Neural cell (in vitro differentiated cells): Measurements from ENCODE around the gene KMT2D. TPM values are rescaled to one million over a fixed set of nuclear protein-coding genes. Genes with fewer than 3 reads are reported as not detected.

Experiments
- H2AFZ ChIP-seq: fragments of 200-600, 300-800 bp; sonication (generic), shearing (Covaris generic); 2 replicates; pipeline ENCODE4 v1.6.0; 2014; ENCODE audit warnings: low read depth, mild to moderate bottlenecking, antibody characterized with exemption, low read length, moderate library complexity
- H3F3A ChIP-seq: fragments of 200-600 bp; shearing (Covaris generic); 2 replicates; pipeline ENCODE4 v1.6.1; 2016; ENCODE audit warnings: mild to moderate bottlenecking, moderate library complexity, mixed read lengths, antibody characterized with exemption, low read length; ENCODE audit not compliant: insufficient read depth, poor library complexity, severe bottlenecking
- H3K27ac ChIP-seq: fragments of 200-600, 300-800 bp; sonication (generic), shearing (Covaris generic); 2 replicates; pipeline ENCODE4 v1.5.1; 2014; ENCODE audit warnings: mild to moderate bottlenecking, low read length, moderate library complexity
- H3K27me3 ChIP-seq: fragments of 300-800, 200-600 bp; sonication (generic), shearing (Covaris generic); 2 replicates; pipeline ENCODE4 v1.6.0; 2014; ENCODE audit warnings: mild to moderate bottlenecking, low read depth, low read length, moderate library complexity; ENCODE audit not compliant: insufficient read depth
- H3K36me3 ChIP-seq: fragments of 300-800, 200-600 bp; sonication (generic), shearing (Covaris generic); 2 replicates; pipeline ENCODE4 v1.5.1; 2014; ENCODE audit warnings: mild to moderate bottlenecking, antibody characterized with exemption, low read length, moderate library complexity; ENCODE audit not compliant: insufficient read depth
- H3K4me2 ChIP-seq: fragments of 300-800, 200-600 bp; sonication (generic), shearing (Covaris generic); 2 replicates; pipeline ENCODE4 v1.6.0; 2014; ENCODE audit warnings: mild to moderate bottlenecking, low read length
- H3K4me3 ChIP-seq: fragments of 300-800, 200-600 bp; sonication (generic), shearing (Covaris generic); 2 replicates; pipeline ENCODE4 v1.5.1; 2014; ENCODE audit warnings: mild to moderate bottlenecking, low read length, moderate library complexity
- H3K79me2 ChIP-seq: fragments of 200-600 bp; shearing (Covaris generic); replicated peaks from 2 replicates; pipeline ENCODE4 v1.6.0; 2014; ENCODE audit warnings: mild to moderate bottlenecking, low read length, moderate library complexity; ENCODE audit not compliant: insufficient read depth
- H3K9ac ChIP-seq: fragments of 300-800, 200-600 bp; sonication (generic), shearing (Covaris generic); 2 replicates; pipeline ENCODE4 v1.6.1; 2016; ENCODE audit warnings: mild to moderate bottlenecking, low read length, mixed read lengths
- H3K9me2 ChIP-seq: fragments of 200-600 bp; shearing (Covaris generic); 2 replicates; pipeline ENCODE4 v1.6.1; 2016; ENCODE audit warnings: mild to moderate bottlenecking, low read length, mixed read lengths; ENCODE audit not compliant: insufficient read depth
- H3K9me3 ChIP-seq: fragments of 200-600, 300-800 bp; sonication (generic), shearing (Covaris generic); 2 replicates; pipeline ENCODE4 v1.6.1; 2016; ENCODE audit warnings: mild to moderate bottlenecking, mixed run types, low read length, moderate library complexity, mixed read lengths
- H4K20me1 ChIP-seq: fragments of 200-600 bp; shearing (Covaris generic); 2 replicates; pipeline ENCODE4 v1.6.1; 2016; ENCODE audit warnings: mild to moderate bottlenecking, mixed run types; ENCODE audit not compliant: insufficient read depth
- EP300 ChIP-seq: fragments of 450-650 bp; conservative IDR thresholded peaks from 2 replicates; pipeline ENCODE4 v1.6.1; 2014; ENCODE audit warnings: antibody characterized with exemption, mild to moderate bottlenecking, moderate library complexity; ENCODE audit not compliant: poor library complexity, severe bottlenecking
- EZH2 ChIP-seq: fragments of 200-600, 300-800 bp; shearing (Covaris generic), sonication (generic); IDR thresholded peaks from 2 replicates; pipeline ENCODE4 v1.6.1; 2014; ENCODE audit warnings: antibody characterized with exemption, low read length, borderline replicate concordance, mild to moderate bottlenecking; ENCODE audit not compliant: insufficient read depth, poor library complexity, severe bottlenecking
- MXI1 ChIP-seq: fragments of 450-650 bp; conservative IDR thresholded peaks from 2 replicates; pipeline ENCODE4 v1.6.1; 2014; ENCODE audit warnings: antibody characterized with exemption, mild to moderate bottlenecking; ENCODE audit not compliant: poor library complexity, severe bottlenecking
- POLR2AphosphoS5 ChIP-seq: IDR thresholded peaks from 2 replicates; pipeline ENCODE4 v1.6.1; 2012
- RAD21 ChIP-seq: fragments of 450-650 bp; conservative IDR thresholded peaks from 2 replicates; pipeline ENCODE4 v1.6.1; 2014; ENCODE audit warnings: antibody characterized with exemption, mild to moderate bottlenecking, moderate library complexity
- SMC3 ChIP-seq: fragments of 450-650 bp; conservative IDR thresholded peaks from 2 replicates; pipeline ENCODE4 v1.6.1; 2014; ENCODE audit warnings: antibody characterized with exemption, mild to moderate bottlenecking, moderate library complexity; ENCODE audit not compliant: poor library complexity
- TAF1 ChIP-seq: IDR thresholded peaks from 2 replicates; pipeline ENCODE4 v1.6.1; 2012; ENCODE audit warnings: low read depth
- polyA plus RNA-seq: library from polyadenylated mRNA; depleted of rRNA; stranded (reverse); fragments of >200 nt; gene quantifications from 2 replicates; pipeline ENCODE4 v1.2.3, GENCODE V29; 2014
- TF ChIP-seq, protein P1 (sequence below): fragments of 450-650 bp; IDR thresholded peaks from 2 replicates; pipeline ENCODE4 v1.5.1; 2014; ENCODE audit warnings: antibody characterized with exemption, mild to moderate bottlenecking, moderate library complexity; ENCODE audit not compliant: poor library complexity, severe bottlenecking
- TF ChIP-seq, protein P2 (sequence below): IDR thresholded peaks from 2 replicates; pipeline ENCODE4 v1.6.1; 2012; ENCODE audit warnings: borderline replicate concordance

Gene KMT2D
- polyA plus RNA-seq, 1 donor from 2014 or later = 15.8 TPM

DNA sequence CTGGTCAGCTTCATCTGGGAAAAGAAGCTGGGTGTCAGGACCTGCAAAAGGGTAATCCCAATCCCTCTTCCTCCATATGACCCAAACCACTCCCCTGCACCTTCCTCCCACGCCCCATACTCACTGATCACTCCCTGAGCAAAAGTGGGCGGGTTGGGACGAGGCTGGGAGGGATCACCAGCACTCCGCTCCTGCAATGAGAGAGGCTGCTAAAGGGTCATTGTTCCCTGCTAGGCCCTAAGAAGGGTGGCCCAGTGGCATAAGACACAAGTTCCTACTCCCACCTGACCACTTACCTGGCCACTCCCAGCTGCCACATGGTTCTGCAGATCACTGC lies 26.3 kb downstream of the KMT2D start:
- no peak for TF ChIP-seq TAF1
- TF ChIP-seq, protein P1, sequence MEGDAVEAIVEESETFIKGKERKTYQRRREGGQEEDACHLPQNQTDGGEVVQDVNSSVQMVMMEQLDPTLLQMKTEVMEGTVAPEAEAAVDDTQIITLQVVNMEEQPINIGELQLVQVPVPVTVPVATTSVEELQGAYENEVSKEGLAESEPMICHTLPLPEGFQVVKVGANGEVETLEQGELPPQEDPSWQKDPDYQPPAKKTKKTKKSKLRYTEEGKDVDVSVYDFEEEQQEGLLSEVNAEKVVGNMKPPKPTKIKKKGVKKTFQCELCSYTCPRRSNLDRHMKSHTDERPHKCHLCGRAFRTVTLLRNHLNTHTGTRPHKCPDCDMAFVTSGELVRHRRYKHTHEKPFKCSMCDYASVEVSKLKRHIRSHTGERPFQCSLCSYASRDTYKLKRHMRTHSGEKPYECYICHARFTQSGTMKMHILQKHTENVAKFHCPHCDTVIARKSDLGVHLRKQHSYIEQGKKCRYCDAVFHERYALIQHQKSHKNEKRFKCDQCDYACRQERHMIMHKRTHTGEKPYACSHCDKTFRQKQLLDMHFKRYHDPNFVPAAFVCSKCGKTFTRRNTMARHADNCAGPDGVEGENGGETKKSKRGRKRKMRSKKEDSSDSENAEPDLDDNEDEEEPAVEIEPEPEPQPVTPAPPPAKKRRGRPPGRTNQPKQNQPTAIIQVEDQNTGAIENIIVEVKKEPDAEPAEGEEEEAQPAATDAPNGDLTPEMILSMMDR = no peak
- TF ChIP-seq RAD21 = no peak
- no peak for TF ChIP-seq SMC3
- TF ChIP-seq EP300 = no peak
- no peak for TF ChIP-seq MXI1
- TF ChIP-seq, protein P2, sequence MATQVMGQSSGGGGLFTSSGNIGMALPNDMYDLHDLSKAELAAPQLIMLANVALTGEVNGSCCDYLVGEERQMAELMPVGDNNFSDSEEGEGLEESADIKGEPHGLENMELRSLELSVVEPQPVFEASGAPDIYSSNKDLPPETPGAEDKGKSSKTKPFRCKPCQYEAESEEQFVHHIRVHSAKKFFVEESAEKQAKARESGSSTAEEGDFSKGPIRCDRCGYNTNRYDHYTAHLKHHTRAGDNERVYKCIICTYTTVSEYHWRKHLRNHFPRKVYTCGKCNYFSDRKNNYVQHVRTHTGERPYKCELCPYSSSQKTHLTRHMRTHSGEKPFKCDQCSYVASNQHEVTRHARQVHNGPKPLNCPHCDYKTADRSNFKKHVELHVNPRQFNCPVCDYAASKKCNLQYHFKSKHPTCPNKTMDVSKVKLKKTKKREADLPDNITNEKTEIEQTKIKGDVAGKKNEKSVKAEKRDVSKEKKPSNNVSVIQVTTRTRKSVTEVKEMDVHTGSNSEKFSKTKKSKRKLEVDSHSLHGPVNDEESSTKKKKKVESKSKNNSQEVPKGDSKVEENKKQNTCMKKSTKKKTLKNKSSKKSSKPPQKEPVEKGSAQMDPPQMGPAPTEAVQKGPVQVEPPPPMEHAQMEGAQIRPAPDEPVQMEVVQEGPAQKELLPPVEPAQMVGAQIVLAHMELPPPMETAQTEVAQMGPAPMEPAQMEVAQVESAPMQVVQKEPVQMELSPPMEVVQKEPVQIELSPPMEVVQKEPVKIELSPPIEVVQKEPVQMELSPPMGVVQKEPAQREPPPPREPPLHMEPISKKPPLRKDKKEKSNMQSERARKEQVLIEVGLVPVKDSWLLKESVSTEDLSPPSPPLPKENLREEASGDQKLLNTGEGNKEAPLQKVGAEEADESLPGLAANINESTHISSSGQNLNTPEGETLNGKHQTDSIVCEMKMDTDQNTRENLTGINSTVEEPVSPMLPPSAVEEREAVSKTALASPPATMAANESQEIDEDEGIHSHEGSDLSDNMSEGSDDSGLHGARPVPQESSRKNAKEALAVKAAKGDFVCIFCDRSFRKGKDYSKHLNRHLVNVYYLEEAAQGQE = no peak
- no peak for TF ChIP-seq POLR2AphosphoS5
- no peak for TF ChIP-seq EZH2
- H3F3A ChIP-seq = no peaks in the 10 kb centered on the region
- H3K4me2 ChIP-seq = no peak overlapping the region
- H2AFZ ChIP-seq = no peak overlapping the region
- no peak overlapping the region for H3K27ac ChIP-seq
- H3K36me3 ChIP-seq = no peaks in the 10 kb centered on the region
- H3K79me2 ChIP-seq = no peaks in the 10 kb centered on the region
- H3K9me2 ChIP-seq = no peaks in the 10 kb centered on the region
- H3K9ac ChIP-seq = no peak overlapping the region
- H4K20me1 ChIP-seq = no peaks in the 10 kb centered on the region
- no peaks in the 10 kb centered on the region for H3K27me3 ChIP-seq
- H3K9me3 ChIP-seq = no peaks in the 10 kb centered on the region
- no peak overlapping the region for H3K4me3 ChIP-seq

DNA sequence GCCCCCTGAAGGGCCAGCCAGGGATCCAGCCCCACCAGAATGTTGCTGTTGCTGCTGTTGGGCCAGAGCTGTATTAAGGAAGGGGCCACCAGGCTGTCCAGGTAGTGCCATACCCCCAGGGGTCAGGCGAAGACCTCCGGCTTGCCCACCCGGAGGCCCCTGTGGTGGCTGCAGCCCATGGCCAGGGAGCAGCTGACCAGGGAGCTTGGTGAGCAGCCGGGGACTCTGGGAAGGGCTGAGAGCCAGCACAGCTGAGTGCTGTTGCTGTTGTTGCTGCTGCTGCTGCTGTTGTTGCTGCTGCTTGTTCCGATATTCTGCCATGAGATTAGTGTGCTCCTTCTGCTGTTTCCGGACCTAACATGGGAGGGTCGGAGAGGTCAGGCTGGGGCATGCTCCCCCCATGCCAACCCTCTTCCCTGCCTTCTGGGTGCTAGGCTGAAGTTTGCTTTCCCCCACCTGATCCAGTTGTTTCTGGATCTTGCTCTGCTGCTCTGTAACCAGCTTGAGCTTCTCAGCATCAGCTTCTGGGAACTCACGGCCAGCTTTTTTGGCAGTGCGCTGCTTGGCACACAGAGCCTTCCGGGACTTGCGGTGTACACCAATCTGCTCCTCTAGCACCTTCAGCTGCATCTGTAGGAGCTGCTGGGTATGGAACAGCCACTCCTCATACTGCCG lies 26.8 kb downstream of the KMT2D start:
- Histone ChIP-seq H4K20me1 (no peaks in the 10 kb centered on the region), H3K27ac (no peak overlapping the region), H3K36me3 (no peaks in the 10 kb centered on the region)

More for the DNA sequence above, 26.8 kb downstream of the KMT2D start:
- Histone ChIP-seq H3F3A (no peaks in the 10 kb centered on the region), H3K4me2 (no peak overlapping the region), H3K9me3 (no peaks in the 10 kb centered on the region), H3K4me3 (no peak overlapping the region), H3K9ac (no peak overlapping the region), H3K9me2 (no peaks in the 10 kb centered on the region), H3K27me3 (no peaks in the 10 kb centered on the region), H3K79me2 (no peaks in the 10 kb centered on the region), H2AFZ (no peak overlapping the region)
- TF ChIP-seq MXI1 (no peak), POLR2AphosphoS5 (no peak), EZH2 (no peak), EP300 (no peak), TAF1 (no peak), RAD21 (no peak), SMC3 (no peak)
- TF ChIP-seq, protein P2 = no peak
